Fibroblast of pulmonary artery (primary cell): Measurements from ENCODE around the gene FOXRED1.

ENCODE experiments used
- DNase-seq: peaks from one replicate; pipeline ENCODE4 v3.0.0-alpha.2; 2010; ENCODE audit warnings: low read depth
- H3K4me3 ChIP-seq: replicated peaks from 2 replicates; pipeline ENCODE4 v1.5.1; 2011; ENCODE audit warnings: low read depth, mild to moderate bottlenecking, control low read depth, low read length, moderate library complexity
- TF ChIP-seq, protein P1 (sequence below): IDR thresholded peaks from 2 replicates; pipeline ENCODE4 v1.5.1; 2011; ENCODE audit warnings: mild to moderate bottlenecking, control low read depth, low read length, inconsistent platforms; ENCODE audit errors: missing control alignments

Gene FOXRED1

DNA sequence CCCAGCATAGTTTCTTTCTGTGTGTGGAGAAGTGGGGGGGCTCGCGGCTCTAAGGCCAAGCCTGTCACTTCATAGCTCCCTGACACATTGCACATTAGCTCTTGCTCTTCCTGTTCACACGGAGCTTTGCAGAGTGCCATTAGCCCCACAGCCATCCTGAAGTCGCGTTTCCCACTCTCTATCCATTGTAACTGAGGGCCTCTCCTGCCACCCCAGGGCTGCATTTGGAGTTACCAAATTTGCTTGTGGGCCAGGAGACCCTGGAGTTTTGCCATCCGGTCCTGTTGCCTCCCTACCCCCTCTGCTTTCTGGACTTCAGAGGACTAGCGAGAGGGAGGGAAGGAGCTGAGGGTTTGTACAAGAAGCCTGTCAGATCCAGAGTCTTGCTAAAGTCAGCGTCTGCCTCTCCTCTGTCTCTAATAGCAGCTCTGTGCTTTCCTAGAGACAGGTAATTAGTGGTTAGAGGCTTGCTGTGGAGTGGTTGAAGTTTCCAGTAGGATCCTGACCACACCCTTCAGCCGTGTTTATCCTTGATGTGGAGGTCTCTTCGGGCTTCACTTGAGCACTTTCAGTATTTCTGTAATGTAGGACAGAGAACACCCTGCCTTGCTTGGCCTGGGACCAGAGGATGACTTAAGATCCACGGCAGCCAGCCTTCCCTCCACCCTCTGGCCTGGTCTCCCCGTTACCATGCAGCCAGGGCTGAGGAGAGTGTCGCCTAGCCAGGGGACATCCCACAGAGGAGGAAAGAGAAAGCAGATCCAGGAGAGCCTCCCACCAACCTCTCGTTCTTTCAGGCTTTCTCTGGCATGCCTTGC lies 49.0 kb downstream of the FOXRED1 start:
- peak overlapping the region; percentile 4 for H3K4me3 ChIP-seq
- TF ChIP-seq, protein P1, sequence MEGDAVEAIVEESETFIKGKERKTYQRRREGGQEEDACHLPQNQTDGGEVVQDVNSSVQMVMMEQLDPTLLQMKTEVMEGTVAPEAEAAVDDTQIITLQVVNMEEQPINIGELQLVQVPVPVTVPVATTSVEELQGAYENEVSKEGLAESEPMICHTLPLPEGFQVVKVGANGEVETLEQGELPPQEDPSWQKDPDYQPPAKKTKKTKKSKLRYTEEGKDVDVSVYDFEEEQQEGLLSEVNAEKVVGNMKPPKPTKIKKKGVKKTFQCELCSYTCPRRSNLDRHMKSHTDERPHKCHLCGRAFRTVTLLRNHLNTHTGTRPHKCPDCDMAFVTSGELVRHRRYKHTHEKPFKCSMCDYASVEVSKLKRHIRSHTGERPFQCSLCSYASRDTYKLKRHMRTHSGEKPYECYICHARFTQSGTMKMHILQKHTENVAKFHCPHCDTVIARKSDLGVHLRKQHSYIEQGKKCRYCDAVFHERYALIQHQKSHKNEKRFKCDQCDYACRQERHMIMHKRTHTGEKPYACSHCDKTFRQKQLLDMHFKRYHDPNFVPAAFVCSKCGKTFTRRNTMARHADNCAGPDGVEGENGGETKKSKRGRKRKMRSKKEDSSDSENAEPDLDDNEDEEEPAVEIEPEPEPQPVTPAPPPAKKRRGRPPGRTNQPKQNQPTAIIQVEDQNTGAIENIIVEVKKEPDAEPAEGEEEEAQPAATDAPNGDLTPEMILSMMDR = no peak
- DNase-seq = peak; percentile 71

DNA sequence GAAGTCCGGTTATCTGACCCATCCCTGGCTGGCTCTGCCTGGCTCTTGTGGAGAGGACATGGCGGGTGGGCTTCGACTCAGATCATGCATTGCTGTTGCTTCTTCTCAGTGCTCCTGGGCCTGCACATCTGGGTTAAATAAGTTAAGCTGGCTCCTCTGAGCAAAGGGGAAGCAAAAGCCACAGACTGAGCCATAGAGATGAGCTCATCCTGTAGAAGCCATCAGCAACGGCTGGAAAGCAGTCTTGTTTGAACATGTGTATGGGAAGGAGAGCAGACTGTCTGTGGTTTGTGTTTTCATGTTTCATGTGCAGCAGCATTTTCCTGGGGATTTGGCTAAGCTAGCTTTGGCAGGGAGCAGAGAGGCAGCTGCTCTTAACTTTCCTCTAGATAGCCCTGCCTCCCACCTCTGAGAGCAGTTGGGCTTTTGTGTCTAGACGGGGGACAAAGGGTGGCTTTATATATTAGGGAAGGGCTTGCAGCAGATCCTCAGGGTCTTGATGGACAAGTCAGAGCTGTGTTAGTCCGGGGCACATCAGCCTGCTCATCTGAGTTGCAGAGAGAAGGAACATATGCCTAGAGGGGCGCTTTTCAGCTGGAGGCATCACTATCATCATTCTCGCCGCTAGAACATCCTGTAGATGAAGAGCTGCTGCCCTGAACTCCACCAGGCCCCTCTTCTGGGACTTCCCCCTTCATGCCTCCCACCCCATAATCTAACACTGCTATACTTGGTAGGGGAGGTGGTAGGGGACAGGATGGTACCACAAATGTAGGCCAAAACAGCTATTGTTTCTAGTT lies 49.8 kb downstream of the FOXRED1 start:
- TF ChIP-seq, protein P1 = no peak
- H3K4me3 ChIP-seq = no peak overlapping the region
- peak; percentile 71 for DNase-seq

GRCh38 chr11:126319374-126319740 lies 50.4 kb downstream of the FOXRED1 start:
- no peak for DNase-seq
- no peak overlapping the region for H3K4me3 ChIP-seq
- TF ChIP-seq, protein P1 = no peak

GRCh38 chr11:126322996-126323395 lies 54.0 kb downstream of the FOXRED1 start:
- DNase-seq = no peak
- TF ChIP-seq, protein P1 = no peak
- H3K4me3 ChIP-seq = no peak overlapping the region

- no peak overlapping the region for H3K4me3 ChIP-seq
- TF ChIP-seq, protein P1 = no peak
- DNase-seq = no peak
Observed at GRCh38 chr11:126327281-126328000, 58.5 kb downstream of the FOXRED1 start.
